Trophoblast cell (in vitro differentiated cells and primary cell): ENCODE measurements around the gene PSPC1.
"Not testable (repeated sequence)": the region's sequence is repeated elsewhere in the genome, so short reads cannot be mapped to it uniquely, and the experiment has no call there.

Source experiments
- DNase-seq, 2 donors: peaks; one replicate each; pipeline ENCODE4 v3.0.0-alpha.2; 2016
- H2AFZ ChIP-seq: 2 replicates; pipeline ENCODE4 v1.6.1; 2013; ENCODE audit warnings: low read length, moderate library complexity, mild to moderate bottlenecking; ENCODE audit not compliant: insufficient read depth, poor library complexity
- H2AK5ac ChIP-seq: 2 replicates; pipeline ENCODE4 v1.6.1; 2013; ENCODE audit warnings: mild to moderate bottlenecking, low read length
- H2BK120ac ChIP-seq: 2 replicates; pipeline ENCODE4 v1.6.1; 2013; ENCODE audit warnings: low read length, mild to moderate bottlenecking, moderate library complexity; ENCODE audit not compliant: insufficient read depth, poor library complexity
- H2BK12ac ChIP-seq: 2 replicates; pipeline ENCODE4 v1.6.1; 2013; ENCODE audit warnings: mild to moderate bottlenecking, low read length, moderate library complexity
- H2BK5ac ChIP-seq: 2 replicates; pipeline ENCODE4 v1.6.1; 2013; ENCODE audit warnings: low read length, low read depth, moderate library complexity, mild to moderate bottlenecking; ENCODE audit not compliant: poor library complexity
- H3K14ac ChIP-seq: 2 replicates; pipeline ENCODE4 v1.6.1; 2013; ENCODE audit warnings: mild to moderate bottlenecking, low read length
- H3K18ac ChIP-seq: 2 replicates; pipeline ENCODE4 v1.6.1; 2013; ENCODE audit warnings: mild to moderate bottlenecking, low read length
- H3K23ac ChIP-seq: 2 replicates; pipeline ENCODE4 v1.6.1; 2013; ENCODE audit warnings: low read length
- H3K27ac ChIP-seq: 2 replicates; pipeline ENCODE4 v1.5.1; 2013; ENCODE audit warnings: low read depth, mild to moderate bottlenecking, inconsistent platforms, low read length, moderate library complexity
- H3K27me3 ChIP-seq: 2 replicates; pipeline ENCODE4 v1.6.1; 2013; ENCODE audit warnings: inconsistent platforms, mild to moderate bottlenecking, low read length, moderate library complexity; ENCODE audit not compliant: insufficient read depth
- H3K36me3 ChIP-seq, 2 experiments: 1 replicate in 1 of 2; 2 replicates in 1 of 2; pipeline ENCODE4 v1.6.1; 2013; ENCODE audit warnings: low read length in 2 of 2, mild to moderate bottlenecking in 2 of 2, moderate library complexity in 1 of 2; ENCODE audit not compliant: insufficient read depth in 2 of 2, control insufficient read depth in 1 of 2
- H3K4ac ChIP-seq: 2 replicates; pipeline ENCODE4 v1.6.1; 2013; ENCODE audit warnings: low read depth, mild to moderate bottlenecking, low read length, moderate library complexity
- H3K4me1 ChIP-seq, 2 experiments: 1 replicate in 1 of 2; 2 replicates in 1 of 2; pipeline ENCODE4 v1.6.1; 2013; ENCODE audit warnings: low read length in 2 of 2, mild to moderate bottlenecking in 2 of 2, moderate library complexity in 1 of 2; ENCODE audit not compliant: insufficient read depth in 2 of 2, control insufficient read depth in 1 of 2
- H3K4me2 ChIP-seq: 2 replicates; pipeline ENCODE4 v1.6.1; 2013; ENCODE audit warnings: inconsistent platforms, mild to moderate bottlenecking, low read length, moderate library complexity
- H3K4me3 ChIP-seq: 2 replicates; pipeline ENCODE4 v1.5.1; 2013; ENCODE audit warnings: mild to moderate bottlenecking, low read depth, low read length, inconsistent platforms
- H3K79me1 ChIP-seq: one replicate; pipeline ENCODE4 v1.6.1; 2013; ENCODE audit warnings: low read length
- H3K79me2 ChIP-seq: 2 replicates; pipeline ENCODE4 v1.6.1; 2013; ENCODE audit warnings: low read length, mild to moderate bottlenecking; ENCODE audit not compliant: control insufficient read depth, insufficient read depth, poor library complexity
- H3K9ac ChIP-seq: 2 replicates; pipeline ENCODE4 v1.6.1; 2013; ENCODE audit warnings: mild to moderate bottlenecking, low read length
- H3K9me3 ChIP-seq: 2 replicates; pipeline ENCODE4 v1.6.1; 2013; ENCODE audit warnings: low read depth, mild to moderate bottlenecking, control low read depth, inconsistent platforms, low read length; ENCODE audit not compliant: insufficient read depth
- H4K12ac ChIP-seq: 2 replicates; pipeline ENCODE4 v1.6.1; 2013; ENCODE audit warnings: low read depth, mild to moderate bottlenecking, low read length, moderate library complexity
- H4K8ac ChIP-seq: 2 replicates; pipeline ENCODE4 v1.6.1; 2013; ENCODE audit warnings: low read depth, mild to moderate bottlenecking, low read length, moderate library complexity
- H4K91ac ChIP-seq: one replicate; pipeline ENCODE4 v1.6.1; 2013; ENCODE audit warnings: low read depth, mild to moderate bottlenecking, low read length, moderate library complexity
- WGBS: extraction: QIAGEN DNeasy Blood & Tissue Kit; methylation state at CpG from one replicate; pipeline ENCODE4 v1.1.7; 2013; ENCODE audit warnings: missing lambda C conversion rate; ENCODE audit not compliant: insufficient read length, insufficient coverage; ENCODE audit errors: extremely low coverage; 5-methylcytosine and 5-hydroxymethylcytosine counted together

The PSPC1 gene

DNA sequence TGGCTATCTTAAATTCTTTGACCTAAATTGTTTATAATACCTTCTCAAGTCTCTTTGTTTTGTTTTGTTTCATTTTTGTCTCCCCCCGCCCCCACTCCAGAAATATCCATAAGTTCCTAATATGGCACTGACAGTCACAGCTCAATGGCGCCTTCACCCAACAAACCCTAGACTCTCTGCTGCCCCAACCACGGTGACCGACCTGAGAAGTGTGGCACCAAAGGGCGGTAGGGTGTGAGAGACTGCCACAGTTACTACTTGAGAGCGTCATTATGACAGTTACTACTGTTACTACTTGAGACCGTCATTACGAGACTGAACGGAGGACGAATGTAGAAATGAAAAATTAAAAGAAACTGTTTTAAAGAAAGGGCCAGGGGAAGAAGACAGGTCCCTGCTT, 34.4 kb upstream of the PSPC1 start:
- H3K79me2 ChIP-seq, result no peaks in the 10 kb centered on the region
- H4K8ac ChIP-seq, result no peak overlapping the region
- H2AK5ac ChIP-seq, result no peak overlapping the region
- no peaks in the 10 kb centered on the region for H3K4me1 ChIP-seq
- H3K9ac ChIP-seq, result no peak overlapping the region
- WGBS, result no CpG with 5 or more reads among the region's 10 CpGs
- H3K36me3 ChIP-seq, result peaks cover 10 to 11% of the 10 kb centered on the region in 2 experiments
- H3K18ac ChIP-seq, result no peak overlapping the region
- no peak overlapping the region for H3K4ac ChIP-seq
- no peak overlapping the region for H4K12ac ChIP-seq
- H3K27me3 ChIP-seq, result no peaks in the 10 kb centered on the region
- H2BK5ac ChIP-seq, result no peak overlapping the region
- H3K27ac ChIP-seq, result no peak overlapping the region
- no peak overlapping the region for H3K4me2 ChIP-seq
- H3K79me1 ChIP-seq, result no peaks in the 10 kb centered on the region
- no peak overlapping the region for H2AFZ ChIP-seq
- no peak overlapping the region for H3K4me3 ChIP-seq
- no peak overlapping the region for H3K14ac ChIP-seq
- no peak overlapping the region for H4K91ac ChIP-seq
- no peak for DNase-seq
- H2BK12ac ChIP-seq, result no peak overlapping the region
- H3K9me3 ChIP-seq, result no peaks in the 10 kb centered on the region
- H3K23ac ChIP-seq, result no peak overlapping the region
- H2BK120ac ChIP-seq, result no peak overlapping the region

DNA sequence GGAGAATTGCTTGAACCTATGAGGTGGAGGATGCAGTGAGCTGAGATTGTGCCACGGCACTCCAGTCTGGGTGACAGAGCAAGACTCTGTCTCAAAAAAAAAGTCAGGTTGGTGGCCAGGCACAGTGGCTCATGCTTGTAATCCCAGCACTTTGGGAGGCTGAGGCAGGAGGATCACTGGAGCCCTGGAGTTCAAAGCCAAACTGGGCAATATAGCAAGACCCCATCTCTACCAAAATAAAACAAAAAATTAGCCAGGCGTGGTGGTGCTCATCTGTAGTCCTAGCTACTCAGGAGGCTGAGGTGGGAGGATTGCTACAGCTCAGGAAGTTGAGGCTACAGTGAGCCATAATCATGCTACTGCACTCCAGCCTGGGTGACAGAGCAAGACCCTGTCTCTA, 33.1 kb upstream of the PSPC1 start:
- not testable (repeated sequence) for H3K9me3 ChIP-seq, H4K8ac ChIP-seq, H3K4me1 ChIP-seq, H2AK5ac ChIP-seq, H3K4me2 ChIP-seq, H2BK120ac ChIP-seq, H3K27me3 ChIP-seq, H2BK12ac ChIP-seq, H3K9ac ChIP-seq, H3K4me3 ChIP-seq, H3K27ac ChIP-seq, H3K18ac ChIP-seq, H3K79me2 ChIP-seq, H2BK5ac ChIP-seq, H3K79me1 ChIP-seq, H2AFZ ChIP-seq, H4K12ac ChIP-seq, H3K23ac ChIP-seq, H3K14ac ChIP-seq, DNase-seq, H3K4ac ChIP-seq, H4K91ac ChIP-seq
- WGBS, result no CpG with 5 or more reads among the region's 2 CpGs
- peaks cover 8 to 12% of the 10 kb centered on the region in 2 experiments for H3K36me3 ChIP-seq

DNA sequence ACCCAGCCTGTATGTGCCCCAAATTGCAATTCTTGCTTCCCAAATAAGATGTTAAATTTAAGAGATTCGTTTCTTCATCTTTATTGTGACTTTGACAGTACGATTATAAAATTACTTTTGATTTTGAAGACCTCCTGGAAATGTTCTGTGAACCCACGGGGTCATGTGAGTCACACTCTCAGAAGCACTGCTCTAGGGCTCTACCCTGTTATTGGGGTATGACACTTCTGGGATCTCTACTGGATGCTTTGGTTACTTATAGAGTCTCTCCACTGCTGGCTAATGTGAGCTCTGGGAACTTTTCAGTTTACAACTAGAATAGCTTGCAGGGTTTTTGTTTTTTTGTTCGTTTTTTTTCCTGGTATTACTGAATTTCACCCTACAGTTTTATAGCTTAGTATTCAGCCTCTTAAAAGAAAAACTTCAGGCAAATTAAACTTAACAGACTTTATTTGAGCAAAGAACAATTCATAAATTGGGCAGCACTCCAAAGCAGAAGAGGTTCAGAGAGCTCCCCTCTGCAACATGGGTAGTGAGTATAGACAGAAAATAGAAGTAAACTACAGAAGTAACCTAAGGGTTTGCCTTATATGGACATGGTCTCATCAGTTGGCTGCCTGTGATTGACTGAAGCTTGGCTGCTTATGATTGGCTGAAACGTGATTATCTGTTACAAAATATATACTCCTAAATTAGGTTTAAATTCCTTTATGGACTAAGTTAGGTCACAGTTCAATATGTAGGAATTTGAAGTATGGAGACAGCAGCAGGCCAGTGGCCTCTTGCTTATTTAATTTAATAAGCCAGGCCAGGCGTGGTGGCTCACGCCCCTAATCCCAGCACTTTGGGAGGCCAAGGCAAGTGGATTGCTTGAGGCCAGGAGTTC, 28.5 kb upstream of the PSPC1 start:
- WGBS, result no CpG with 5 or more reads among the region's 7 CpGs
- Histone ChIP-seq H2BK120ac (no peak overlapping the region), H3K14ac (no peak overlapping the region)

DNA sequence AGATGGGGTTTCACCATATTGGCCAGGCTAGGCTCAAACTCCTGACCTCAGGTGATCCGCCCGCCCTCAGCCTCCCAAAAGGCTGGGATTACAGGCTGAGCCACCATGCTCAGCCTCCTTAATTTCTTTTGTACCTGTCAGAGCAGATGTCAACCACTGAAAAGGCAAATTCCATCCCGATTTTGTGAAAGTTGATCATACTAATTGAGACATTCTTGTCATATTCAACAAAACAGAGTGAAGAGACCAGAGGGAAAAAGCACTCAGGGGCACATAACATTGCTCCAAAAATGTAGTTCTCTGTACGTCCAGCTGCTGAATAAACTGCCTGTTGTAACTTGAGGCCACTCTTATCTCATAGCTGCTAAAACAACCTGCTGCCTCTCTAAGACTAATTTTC, 27.4 kb upstream of the PSPC1 start:
- Histone ChIP-seq H3K4me1 (no peaks in the 10 kb centered on the region), H3K14ac (no peak overlapping the region), H4K12ac (no peak overlapping the region), H3K79me2 (no peaks in the 10 kb centered on the region), H3K79me1 (no peaks in the 10 kb centered on the region), H3K18ac (no peak overlapping the region), H2AFZ (no peak overlapping the region), H2BK5ac (no peak overlapping the region), H3K4me3 (no peak overlapping the region), H3K9ac (no peak overlapping the region), H4K91ac (no peak overlapping the region), H3K4ac (no peak overlapping the region), H3K9me3 (no peaks in the 10 kb centered on the region), H3K27ac (no peak overlapping the region), H2AK5ac (no peak overlapping the region), H3K23ac (no peak overlapping the region), H3K36me3 (peaks cover 2 to 3% of the 10 kb centered on the region in 2 experiments), H2BK12ac (no peak overlapping the region), H4K8ac (no peak overlapping the region), H2BK120ac (no peak overlapping the region), H3K4me2 (no peak overlapping the region), H3K27me3 (no peaks in the 10 kb centered on the region)
- WGBS, result no CpG with 5 or more reads among the region's 4 CpGs
- peak; percentile 91 to 98 for DNase-seq

More for the DNA sequence above, 28.5 kb upstream of the PSPC1 start:
- Histone ChIP-seq H3K4ac (no peak overlapping the region), H2AFZ (no peak overlapping the region), H4K8ac (no peak overlapping the region), H4K12ac (no peak overlapping the region), H3K27me3 (no peaks in the 10 kb centered on the region), H4K91ac (no peak overlapping the region), H3K27ac (no peak overlapping the region), H3K9me3 (no peaks in the 10 kb centered on the region), H3K79me1 (no peaks in the 10 kb centered on the region), H3K4me2 (no peak overlapping the region), H2BK5ac (no peak overlapping the region), H3K9ac (no peak overlapping the region), H3K36me3 (peaks cover 2 to 3% of the 10 kb centered on the region in 2 experiments), H3K4me3 (no peak overlapping the region), H3K23ac (no peak overlapping the region), H3K4me1 (no peaks in the 10 kb centered on the region), H3K79me2 (no peaks in the 10 kb centered on the region), H2BK12ac (no peak overlapping the region), H3K18ac (no peak overlapping the region), H2AK5ac (no peak overlapping the region)
- peak; percentile 49 to 71 for DNase-seq
